HepG2 (cell line): ENCODE data around the gene VSNL1. TPM values are rescaled to one million over a fixed set of nuclear protein-coding genes. Genes with fewer than 3 reads are reported as not detected.
A peak's percentile ranks its signal among the peaks of the same experiment; 100 is the strongest.

Experiments
- ATAC-seq: fragments of 200-7000 bp; cut with Tn5 transposase; 3 replicates; pipeline ENCODE4 v1.9.1; 2020; ENCODE audit warnings: mild to moderate bottlenecking, moderate library complexity
- BruUV-seq: library from RNA; stranded (reverse); fragments of 400-500 nt; replicated peaks from 2 replicates; lab custom pipeline; 2021; lab: Mats Ljungman, UMichigan
- CTCF ChIA-PET: fragments of 300-600 bp; formaldehyde crosslinking; extraction: SDS; loops from one replicate; lab custom pipeline; 2021; ENCODE audit warnings: low total read pairs, inconsistent platforms, low intra/inter-chr PET ratio; lab: Yijun Ruan, JAX
- POLR2A ChIA-PET: fragments of 350-600 bp; sonication (Branson Sonifier 250); formaldehyde crosslinking; loops from one replicate; lab custom pipeline; 2020; ENCODE audit warnings: antibody characterized with exemption, inconsistent platforms; lab: Yijun Ruan, JAX
- DNase-seq: peaks from one replicate; pipeline ENCODE4 v3.0.0-alpha.2; 2015; ENCODE audit warnings: low spot score
- FAIRE-seq: peaks from 3 replicates; lab custom pipeline; 2011; peaks lifted over from hg19 to GRCh38; lab: Jason Lieb, UNC
- H2AFZ ChIP-seq: one replicate; pipeline ENCODE4 v1.6.1; 2011; ENCODE audit warnings: low read length, inconsistent platforms
- H3K27ac ChIP-seq: fragments of 300-600 bp; 3 replicates; pipeline ENCODE4 v1.8.0; 2011; ENCODE audit warnings: mixed run types, mild to moderate bottlenecking, mixed read lengths, low read length, inconsistent platforms; ENCODE audit not compliant: insufficient read depth; ENCODE audit errors: extremely low read length
- H3K27me3 ChIP-seq, 2 experiments: fragments of 200-600 bp in 1 of 2; 2 replicates in 1 of 2; 3 replicates in 1 of 2; pipeline versions ENCODE4 v1.6.0 to v1.8.0; 2011; ENCODE audit warnings: low read length in 2 of 2, mild to moderate bottlenecking in 2 of 2, moderate library complexity in 2 of 2, inconsistent platforms in 1 of 2; ENCODE audit not compliant: insufficient read depth in 2 of 2, control insufficient read depth in 1 of 2
- H3K36me3 ChIP-seq, 2 experiments: fragments of 200-600 bp in 1 of 2; replicated peaks in 1 of 2; 2 replicates in 1 of 2; 3 replicates in 1 of 2; pipeline versions ENCODE4 v1.5.1 to v1.8.0; 2011; ENCODE audit warnings: low read length in 2 of 2, inconsistent platforms in 1 of 2; ENCODE audit not compliant: insufficient read depth in 2 of 2, control insufficient read depth in 1 of 2
- H3K4me1 ChIP-seq: 2 replicates; pipeline ENCODE4 v1.5.1; 2012; ENCODE audit warnings: low read length, inconsistent platforms; ENCODE audit not compliant: insufficient read depth
- H3K4me2 ChIP-seq: 2 replicates; pipeline ENCODE4 v1.6.0; 2011; ENCODE audit warnings: low read depth, low read length, inconsistent platforms
- H3K4me3 ChIP-seq, 3 experiments: fragments of 200-600 bp in 1 of 3; sonication (generic), shearing (Covaris generic) in 1 of 3; replicated peaks in 1 of 3; 2 replicates each; pipeline ENCODE4 v1.5.1; 2011 to 2016; ENCODE audit warnings: low read length in 3 of 3, inconsistent platforms in 2 of 3, low read depth in 2 of 3, mild to moderate bottlenecking in 2 of 3, control low read depth in 1 of 3, mixed read lengths in 1 of 3; ENCODE audit not compliant: insufficient read depth in 1 of 3
- H3K79me2 ChIP-seq: one replicate; pipeline ENCODE4 v1.6.1; 2011; ENCODE audit warnings: low read length, inconsistent platforms; ENCODE audit not compliant: insufficient read depth
- H3K9ac ChIP-seq: 2 replicates; pipeline ENCODE4 v1.6.0; 2011; ENCODE audit warnings: mild to moderate bottlenecking, low read depth, low read length, inconsistent platforms; ENCODE audit not compliant: insufficient read depth
- H3K9me3 ChIP-seq: 2 replicates; pipeline ENCODE4 v1.5.1; 2012; ENCODE audit warnings: mild to moderate bottlenecking, low read length
- H4K20me1 ChIP-seq: 2 replicates; pipeline ENCODE4 v1.6.0; 2011; ENCODE audit warnings: inconsistent platforms, mild to moderate bottlenecking, low read length, moderate library complexity; ENCODE audit not compliant: insufficient read depth
- ATRX ChIP-seq: sonication (generic); formaldehyde crosslinking; IDR thresholded peaks from 2 replicates; pipeline ENCODE4 v1.4.0; 2020; ENCODE audit warnings: missing genetic modification reagents, borderline replicate concordance
- BORCS8-MEF2B ChIP-seq: sonication (generic); formaldehyde crosslinking; IDR thresholded peaks from 2 replicates; pipeline ENCODE4 v1.8.0; 2022; ENCODE audit warnings: mild to moderate bottlenecking, missing genetic modification reagents
- FOSL2 ChIP-seq: sonication (generic); formaldehyde crosslinking; IDR thresholded peaks from 2 replicates; pipeline ENCODE4 v1.4.0; 2020; ENCODE audit warnings: missing genetic modification reagents
- NFE2L2 ChIP-seq: fragments of 150-350 bp; IDR thresholded peaks from 2 replicates; pipeline ENCODE4 v1.6.1; 2014; ENCODE audit warnings: low read length
- ZBTB26 ChIP-seq: IDR thresholded peaks from 2 replicates; pipeline ENCODE4 v1.6.1; 2016; ENCODE audit warnings: missing compliant biosample characterization, missing genetic modification reagents, borderline replicate concordance
- ZKSCAN1 ChIP-seq: fragments of 150-350 bp; IDR thresholded peaks from 2 replicates; pipeline ENCODE4 v1.6.1; 2014; ENCODE audit warnings: low read length
- ZNF326 ChIP-seq: sonication (generic); formaldehyde crosslinking; IDR thresholded peaks from 2 replicates; pipeline ENCODE4 v1.4.0; 2020; ENCODE audit warnings: missing genetic modification reagents, borderline replicate concordance
- WGBS: methylation state at CpG from one replicate; pipeline ENCODE4 v1.1.6; 2017; ENCODE audit warnings: low lambda C conversion rate; 5-methylcytosine and 5-hydroxymethylcytosine counted together
- in situ Hi-C: cut with HindIII; loops from 2 replicates; pipeline ENCODE4 v1.10.0; 2017; ENCODE audit warnings: low pct_unique_long_range_greater_than_20kb; ENCODE audit not compliant: extremely low pct_ligation_motif_present
- intact Hi-C: fragments of 100-400 bp; cut with micrococcal nuclease; formaldehyde crosslinking; loops from one replicate; pipeline ENCODE4 v1.10.0; 2022; ENCODE audit not compliant: unreplicated experiment
- polyA plus RNA-seq, 8 experiments: library from polyadenylated mRNA; depleted of rRNA in 3 of 8; stranded (reverse) in 7 of 8; unstranded in 1 of 8; fragments of >200 nt; fragmentation: Illumina TruSeq in 4 of 8; extraction: Trizol in 4 of 8; gene quantifications; 2 replicates each; pipeline versions ENCODE4 v1.2.1 to v1.2.3, GENCODE V29; 2011 to 2016; ENCODE audit warnings: low read depth in 4 of 8, missing spikeins in 1 of 8, mixed read lengths in 1 of 8; ENCODE audit not compliant: insufficient read depth in 1 of 8
- total RNA-seq, 5 experiments: library from RNA; depleted of rRNA; stranded (reverse); fragments of >200 nt; fragmentation: Illumina TruSeq; extraction: Trizol; gene quantifications; 2 replicates each; pipeline ENCODE4 v1.2.3, GENCODE V29; 2016; ENCODE audit warnings: low read depth in 1 of 5

The VSNL1 gene
- total and polyA plus RNA-seq, 2 of the 13 experiments (the other 11 are each of a cell fraction or from before 2014, with no cell fraction given) = 63.2 to 95.9 TPM

DNA sequence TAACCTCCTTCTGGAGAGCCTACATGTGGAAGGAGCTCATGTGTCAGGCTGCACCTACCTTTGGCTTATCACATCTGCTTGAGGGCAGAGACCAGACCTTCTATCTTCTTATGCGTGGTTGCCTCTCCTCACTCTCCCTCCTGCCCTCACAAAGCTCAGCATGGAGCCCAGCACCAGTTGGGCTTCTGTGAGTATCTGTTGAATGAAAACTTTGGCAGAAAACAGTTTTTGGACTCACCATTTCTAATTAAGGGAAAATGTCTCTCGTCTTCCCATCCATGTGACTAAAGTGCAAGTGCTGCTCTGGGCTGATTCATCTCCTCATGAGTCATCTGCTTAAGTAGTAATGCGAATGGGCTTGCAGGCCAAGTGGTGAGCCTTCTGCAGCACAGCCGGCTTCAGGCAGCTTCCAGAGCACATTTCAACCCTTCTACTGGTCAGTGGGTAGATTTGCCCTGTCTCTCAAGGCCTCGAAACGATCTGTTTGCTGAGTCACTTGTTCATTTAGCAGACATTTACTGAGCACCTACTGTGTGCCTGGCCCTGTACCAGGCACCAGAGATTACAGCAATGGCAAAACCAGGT, 102.6 kb downstream of the VSNL1 start:
- CTCF ChIA-PET = no interaction called here
- H3K4me3 ChIP-seq = no peak overlapping the region
- no peaks in the 10 kb centered on the region for H3K27me3 ChIP-seq
- ATAC-seq = no peak
- H3K9ac ChIP-seq = no peak overlapping the region
- POLR2A ChIA-PET = no interaction called here
- FAIRE-seq = no peak
- peaks cover 4 to 25% of the 10 kb centered on the region in 2 experiments; a peak in 4 of 5 replicates for H3K36me3 ChIP-seq
- H3K9me3 ChIP-seq = no peaks in the 10 kb centered on the region
- no TSS peak for BruUV-seq
- TF ChIP-seq ATRX = no peak
- TF ChIP-seq BORCS8-MEF2B (CRISPR knock-in tag) = no peak
- peak; percentile 81 for TF ChIP-seq FOSL2 (CRISPR knock-in tag)
- 0 out of 2 replicates have a peak, but pooled peaks have one; percentile 41 for TF ChIP-seq ZKSCAN1
- TF ChIP-seq ZBTB26 (CRISPR knock-in tag) = no peak
- TF ChIP-seq NFE2L2 = peak; percentile 6; the same call in 1 of the 2 replicates
- TF ChIP-seq ZNF326 (CRISPR knock-in tag) = no peak
- no peak overlapping the region for H3K4me2 ChIP-seq
- H2AFZ ChIP-seq = no peak overlapping the region
- intact Hi-C loops (no loop called here), in situ Hi-C loops (loop anchor here (10.0 kb wide), 1 partner anchor 168 kb away; no protein-coding TSS in a partner anchor)
- H3K4me1 ChIP-seq = peaks cover 33% of the 10 kb centered on the region
- WGBS = 94% methylated on average over 3 of the region's 6 CpGs
- peak; percentile 22 for DNase-seq
- H3K79me2 ChIP-seq = no peaks in the 10 kb centered on the region
- peaks cover 24% of the 10 kb centered on the region for H4K20me1 ChIP-seq
- H3K27ac ChIP-seq = no peak overlapping the region
